NCI-H2227 (cell line): ENCODE results near the gene RNF111.
A peak's percentile ranks its signal among the peaks of the same experiment; 100 is the strongest.
"Not testable (repeated sequence)": the region's sequence is repeated elsewhere in the genome, so short reads cannot be mapped to it uniquely, and the experiment has no call there.

ENCODE experiments used
- DNase-seq: peaks from one replicate; lab custom pipeline; 2025; ENCODE audit not compliant: unreplicated experiment; lab: John Stamatoyannopoulos, UW

The RNF111 gene

DNA sequence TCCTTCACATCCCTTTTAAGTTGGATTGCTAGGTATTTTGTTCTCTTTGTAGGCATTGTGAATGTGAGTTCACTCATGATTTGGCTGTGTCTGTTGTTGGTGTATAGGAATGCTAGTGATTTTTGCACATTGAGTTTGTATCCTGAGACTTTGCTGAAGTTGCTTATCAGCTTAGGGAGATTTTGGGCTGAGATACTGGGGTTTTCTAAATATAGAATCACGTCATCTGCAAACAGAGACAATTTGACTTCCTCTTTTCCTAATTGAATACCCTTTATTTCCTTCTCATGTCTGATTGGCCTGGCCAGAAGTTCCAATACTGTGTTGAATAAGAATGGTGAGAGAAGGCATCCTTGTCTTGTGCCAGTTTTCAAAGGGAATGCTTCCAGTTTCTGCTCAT is 139.8 kb downstream of the RNF111 start:
- DNase-seq = not testable (repeated sequence)

DNA sequence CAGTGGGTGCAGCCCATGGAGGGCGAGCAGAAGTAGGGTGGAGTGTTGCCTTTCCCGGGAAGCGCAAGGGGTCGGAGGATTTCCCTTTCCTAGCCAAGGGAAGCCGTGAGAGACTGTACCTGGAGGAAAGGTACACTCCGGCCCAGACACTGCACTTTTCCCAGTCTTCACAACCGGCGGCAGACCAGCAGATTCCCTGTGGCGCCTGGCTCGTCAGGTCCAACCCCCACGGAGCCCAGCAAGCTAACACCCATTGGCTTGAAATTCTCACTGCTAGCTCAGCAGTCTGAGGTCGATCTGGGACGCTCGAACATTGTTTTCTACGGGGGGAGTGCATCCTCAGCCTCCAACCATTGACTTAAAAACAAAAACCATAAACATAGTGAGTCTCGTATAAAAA is 144.0 kb downstream of the RNF111 start:
- DNase-seq = no peak

DNA sequence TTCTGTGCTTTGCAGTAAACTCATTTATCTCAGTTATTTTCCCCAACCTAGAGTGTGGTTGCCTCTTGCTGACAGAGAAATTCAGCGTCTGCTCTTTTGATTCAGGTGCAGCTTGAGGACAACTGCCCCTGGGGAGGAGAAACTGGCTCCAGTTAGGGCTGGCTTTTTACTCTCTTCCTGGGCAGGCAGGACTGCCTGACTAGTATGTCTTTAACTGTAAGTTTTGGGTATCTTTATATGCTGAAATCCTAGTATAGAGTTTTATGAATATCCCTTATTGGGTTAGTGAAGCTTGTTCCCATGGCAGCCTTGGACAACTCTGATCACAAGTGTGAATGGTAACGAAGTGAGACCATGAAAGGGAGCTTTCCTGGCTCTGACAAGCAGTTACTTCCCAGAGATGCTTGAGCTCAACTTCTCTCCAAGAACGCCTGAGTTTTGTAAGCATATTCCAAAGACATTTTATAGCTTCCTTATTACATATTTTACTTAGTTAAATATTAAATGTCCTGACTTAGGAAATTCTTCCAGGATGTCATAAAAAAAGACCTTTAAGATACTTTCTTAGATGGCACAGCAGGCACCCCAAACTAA is 144.6 kb downstream of the RNF111 start:
- DNase-seq = no peak

DNA sequence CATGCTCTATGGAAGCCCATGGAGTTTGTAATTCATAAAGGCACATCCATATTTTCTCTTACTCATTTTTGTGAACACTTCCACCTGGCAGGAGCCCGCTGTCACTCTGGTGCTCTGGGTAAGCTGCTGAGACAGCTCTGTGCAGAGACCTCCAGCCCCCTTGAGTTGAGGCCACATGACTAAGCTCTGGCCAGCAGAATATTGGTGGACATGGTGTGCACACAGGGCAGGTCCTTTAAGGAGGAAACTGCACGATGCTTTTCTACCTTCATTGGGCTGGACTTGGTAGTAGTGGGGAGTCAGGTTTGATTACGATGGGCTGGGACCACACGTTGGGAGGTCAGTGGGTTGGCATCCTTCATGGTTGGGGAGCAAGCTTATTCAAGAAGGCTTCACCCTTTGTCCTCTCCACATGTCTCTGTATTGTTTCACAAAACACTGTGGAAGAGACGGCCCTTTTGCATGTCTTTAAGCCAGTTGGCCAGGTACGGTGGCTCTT is 146.5 kb downstream of the RNF111 start:
- DNase-seq = no peak

DNA sequence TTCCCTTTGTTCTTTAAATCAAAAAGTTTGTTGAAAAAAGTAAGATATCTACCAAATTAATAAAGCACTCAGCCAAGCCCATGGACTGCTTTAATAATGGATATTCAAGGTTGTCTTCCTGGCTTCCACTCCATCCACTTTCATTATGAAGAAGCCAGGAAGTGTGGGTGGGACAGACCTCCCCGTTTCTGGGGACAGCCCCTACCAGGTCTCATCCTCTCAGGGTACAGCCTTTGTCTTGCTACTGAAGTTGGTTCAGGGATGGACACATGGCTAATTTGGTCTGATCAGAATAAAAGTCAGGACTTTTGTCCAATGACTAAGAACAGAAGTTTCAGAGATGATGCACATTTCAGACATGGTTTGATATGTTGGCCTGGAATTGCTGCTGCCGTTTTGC is 150.1 kb downstream of the RNF111 start:
- no peak for DNase-seq

DNA sequence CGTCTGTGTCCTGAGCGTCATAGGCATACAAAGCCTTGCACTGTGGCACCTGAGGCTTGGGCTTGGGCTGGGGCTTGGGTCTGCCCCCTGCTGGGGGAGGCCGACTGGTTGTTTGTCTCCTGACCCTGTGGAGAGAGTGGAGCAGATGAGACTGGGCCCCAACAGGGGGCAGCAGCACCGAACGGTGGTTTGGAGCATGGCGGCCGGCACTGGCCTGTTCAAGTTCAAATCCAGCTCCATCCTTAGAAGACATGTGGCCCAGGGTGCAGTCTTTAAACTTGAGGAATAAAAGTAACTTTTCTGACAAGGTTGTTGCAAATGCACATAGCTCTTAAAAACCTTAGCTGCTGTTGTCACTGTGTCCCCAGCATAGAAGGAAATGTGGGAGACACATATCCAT is 150.8 kb downstream of the RNF111 start:
- DNase-seq = peak; percentile 2

DNA sequence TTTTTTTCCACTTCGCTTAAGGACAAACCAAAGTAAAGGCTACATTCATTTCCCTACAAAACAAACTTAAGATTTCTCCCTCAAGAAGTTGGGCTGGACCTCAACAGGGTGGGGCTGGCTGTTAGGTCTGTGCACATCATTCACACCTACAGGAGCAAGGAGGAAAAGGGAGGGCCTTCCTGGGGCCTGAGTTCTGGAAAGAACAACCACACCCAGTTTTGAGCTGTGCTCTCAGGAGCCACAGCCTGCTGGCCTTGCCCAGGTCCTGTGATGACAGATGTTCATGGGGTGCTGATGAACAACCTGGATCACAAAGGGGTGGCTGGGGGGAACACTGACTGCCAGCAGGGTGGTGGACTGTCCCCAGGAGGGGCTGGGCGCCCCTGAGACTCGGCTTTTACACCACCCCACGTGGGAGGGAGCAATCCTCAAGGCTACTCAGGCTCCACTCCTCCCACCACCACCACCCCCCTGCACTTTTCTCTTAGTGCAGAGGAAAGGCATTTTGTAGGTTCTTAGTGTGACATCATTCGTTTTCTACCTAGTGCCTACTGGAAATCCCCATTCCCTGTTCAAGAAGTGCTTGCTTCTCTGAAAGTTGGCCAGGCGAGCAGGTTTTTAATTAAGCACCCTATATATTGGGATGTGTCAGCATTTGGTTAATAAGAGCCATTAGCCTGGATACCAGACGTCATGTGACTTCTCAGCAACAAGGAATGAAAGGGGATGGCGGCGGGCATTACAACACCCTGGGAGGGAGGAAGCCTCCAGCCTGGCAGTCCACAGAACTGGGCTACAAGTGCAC is 153.2 kb downstream of the RNF111 start:
- DNase-seq = no peak

DNA sequence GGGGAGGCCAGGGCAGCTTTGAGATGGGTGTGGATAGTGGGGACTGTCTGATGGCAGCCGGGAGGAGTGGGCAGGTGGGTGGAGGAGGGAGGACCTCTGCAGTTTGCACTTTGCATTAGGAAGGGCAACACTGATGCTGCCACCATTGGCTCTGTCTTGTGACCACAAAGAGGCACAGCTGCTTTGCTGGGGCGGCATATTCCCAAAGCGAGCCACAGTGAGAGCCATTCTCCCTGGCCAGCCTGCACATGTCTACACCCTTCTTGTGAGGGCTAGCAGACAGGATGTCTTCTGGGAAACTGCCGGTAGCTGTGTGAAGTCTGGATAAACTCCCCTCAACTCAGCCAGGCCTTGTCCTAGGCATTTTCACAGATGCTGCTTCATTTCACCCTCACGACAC is 155.8 kb downstream of the RNF111 start:
- no peak for DNase-seq

DNA sequence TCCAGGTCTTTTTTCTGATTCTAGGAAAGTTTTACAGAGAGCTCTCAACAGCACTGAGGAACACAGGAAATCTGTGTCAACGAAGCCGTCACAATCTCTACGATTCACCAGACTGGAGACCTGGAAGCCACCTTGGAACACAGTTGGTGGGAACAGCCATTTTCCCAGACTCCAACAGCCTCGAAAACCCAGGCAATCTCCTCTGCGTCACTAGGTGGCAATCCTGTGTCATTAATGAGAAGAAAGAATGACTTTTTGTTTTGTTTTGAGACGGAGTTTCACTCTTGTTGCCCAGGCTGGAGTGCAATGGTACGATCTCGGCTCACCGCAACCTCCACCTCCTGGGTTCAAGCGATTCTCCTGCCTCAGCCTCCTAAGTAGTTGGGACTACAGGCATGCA is 157.1 kb downstream of the RNF111 start:
- not testable (repeated sequence) for DNase-seq
